ENCODE data around the gene ALDOC. TPM values are rescaled to one million over a fixed set of nuclear protein-coding genes. Genes with fewer than 3 reads are reported as not detected.

The ALDOC gene
- total and polyA plus RNA-seq, 7 experiments from 2014 or later, result 24.5 to 159 (median 41.1) TPM

GRCh38 chr17:28529013-28529400 is 47.7 kb downstream of the ALDOC start:
- Histone ChIP-seq H3K27me3 (ENCODE audit: control insufficient read depth in 2 of 2, insufficient read depth in 2 of 2, low read length in 2 of 2) (no peaks in the 10 kb centered on the region), H3K36me3 (ENCODE audit: control insufficient read depth in 2 of 3, insufficient read depth in 3 of 3, low read length in 3 of 3) (no peaks in the 10 kb centered on the region), H3K27ac (ENCODE audit: low read depth, low read length) (no peak overlapping the region), H3K9me3 (ENCODE audit: control insufficient read depth in 2 of 3, low read length in 3 of 3) (no peaks in the 10 kb centered on the region), H3K4me3 (ENCODE audit: low read length) (no peak overlapping the region), H3K4me1 (ENCODE audit: control insufficient read depth in 2 of 2, insufficient read depth in 2 of 2, low read length in 2 of 2) (no peaks in the 10 kb centered on the region)
- Mint-ChIP-seq H3K4me1 (peaks cover 0 to 2% (median 0%) of the 10 kb centered on the region in 7 donors), H3K27me3 (peaks cover 0 to 4% (median 0%) of the 10 kb centered on the region in 5 donors), H3K27ac (no peak overlapping the region), H3K4me3 (no peak overlapping the region), H3K9me3 (no peaks in the 10 kb centered on the region), H3K36me3 (no peaks in the 10 kb centered on the region)
- ChIA-PET CTCF (interaction anchor here (0.7 kb wide), 1 partner anchor 26 kb away, joined by 3 read pairs; no protein-coding TSS in a partner anchor), POLR2A (no interaction called here)
- intact Hi-C loops (cut with micrococcal nuclease), result no loop called here
- ATAC-seq (no peak), DNase-seq (no peak)

- CTCF ChIA-PET, result interaction anchor here (0.7 kb wide), 1 partner anchor 25 kb away, joined by 3 read pairs; no protein-coding TSS in a partner anchor
- Mint-ChIP-seq H3K4me3 (no peak overlapping the region), H3K27ac (no peak overlapping the region), H3K4me1 (peaks cover 0 to 2% (median 0%) of the 10 kb centered on the region in 7 donors), H3K36me3 (no peaks in the 10 kb centered on the region), H3K9me3 (no peaks in the 10 kb centered on the region), H3K27me3 (peaks cover 0 to 4% (median 0%) of the 10 kb centered on the region in 5 donors)
- intact Hi-C loops (cut with micrococcal nuclease), result no loop called here
- H3K36me3 ChIP-seq (ENCODE audit: control insufficient read depth in 2 of 3, insufficient read depth in 3 of 3, low read length in 3 of 3), result no peaks in the 10 kb centered on the region
- DNase-seq, result no peak
- H3K4me3 ChIP-seq (ENCODE audit: low read length), result no peak overlapping the region
- no peak overlapping the region for H3K27ac ChIP-seq (ENCODE audit: low read depth, low read length)
- POLR2A ChIA-PET, result no interaction called here
- ATAC-seq, result no peak
- no peaks in the 10 kb centered on the region for H3K27me3 ChIP-seq (ENCODE audit: control insufficient read depth in 2 of 2, insufficient read depth in 2 of 2, low read length in 2 of 2)
- H3K9me3 ChIP-seq (ENCODE audit: control insufficient read depth in 2 of 3, low read length in 3 of 3), result no peaks in the 10 kb centered on the region
- no peaks in the 10 kb centered on the region for H3K4me1 ChIP-seq (ENCODE audit: control insufficient read depth in 2 of 2, insufficient read depth in 2 of 2, low read length in 2 of 2)
Observed at GRCh38 chr17:28528327-28529012, 48.2 kb downstream of the ALDOC start.

GRCh38 chr17:28527859-28528258 is 48.8 kb downstream of the ALDOC start:
- no peak for DNase-seq
- Mint-ChIP-seq H3K4me1 (peaks cover 0 to 2% (median 0%) of the 10 kb centered on the region in 7 donors), H3K36me3 (no peaks in the 10 kb centered on the region), H3K27ac (no peak overlapping the region), H3K4me3 (no peak overlapping the region), H3K27me3 (peaks cover 0 to 4% (median 0%) of the 10 kb centered on the region in 5 donors), H3K9me3 (no peaks in the 10 kb centered on the region)
- ATAC-seq, result no peak
- Histone ChIP-seq H3K27me3 (ENCODE audit: control insufficient read depth in 2 of 2, insufficient read depth in 2 of 2, low read length in 2 of 2) (no peaks in the 10 kb centered on the region), H3K4me3 (ENCODE audit: low read length) (no peak overlapping the region), H3K9me3 (ENCODE audit: control insufficient read depth in 2 of 3, low read length in 3 of 3) (no peaks in the 10 kb centered on the region), H3K4me1 (ENCODE audit: control insufficient read depth in 2 of 2, insufficient read depth in 2 of 2, low read length in 2 of 2) (no peaks in the 10 kb centered on the region), H3K36me3 (ENCODE audit: control insufficient read depth in 2 of 3, insufficient read depth in 3 of 3, low read length in 3 of 3) (no peaks in the 10 kb centered on the region), H3K27ac (ENCODE audit: low read depth, low read length) (no peak overlapping the region)
- intact Hi-C loops (cut with micrococcal nuclease), result no loop called here
- CTCF ChIA-PET, result no interaction called here
- POLR2A ChIA-PET, result no interaction called here

GRCh38 chr17:28527181-28527681 is 49.5 kb downstream of the ALDOC start:
- ATAC-seq (no peak), DNase-seq (no peak)
- Histone ChIP-seq H3K36me3 (ENCODE audit: control insufficient read depth in 2 of 3, insufficient read depth in 3 of 3, low read length in 3 of 3) (no peaks in the 10 kb centered on the region), H3K27me3 (ENCODE audit: control insufficient read depth in 2 of 2, insufficient read depth in 2 of 2, low read length in 2 of 2) (no peaks in the 10 kb centered on the region), H3K9me3 (ENCODE audit: control insufficient read depth in 2 of 3, low read length in 3 of 3) (no peaks in the 10 kb centered on the region), H3K4me3 (ENCODE audit: low read length) (no peak overlapping the region), H3K4me1 (ENCODE audit: control insufficient read depth in 2 of 2, insufficient read depth in 2 of 2, low read length in 2 of 2) (no peaks in the 10 kb centered on the region), H3K27ac (ENCODE audit: low read depth, low read length) (no peak overlapping the region)
- Mint-ChIP-seq H3K9me3 (no peaks in the 10 kb centered on the region), H3K27me3 (peaks cover 0 to 2% (median 0%) of the 10 kb centered on the region in 5 donors), H3K4me1 (peaks cover 0 to 2% (median 0%) of the 10 kb centered on the region in 7 donors), H3K36me3 (no peaks in the 10 kb centered on the region), H3K27ac (peak overlapping the region in 2 of 9 donors; percentile 17 to 52), H3K4me3 (no peak overlapping the region)
- ChIA-PET CTCF (no interaction called here), POLR2A (no interaction called here)
- intact Hi-C loops (cut with micrococcal nuclease), result no loop called here

- H3K27ac Mint-ChIP-seq, result no peak overlapping the region
- H3K36me3 Mint-ChIP-seq, result no peaks in the 10 kb centered on the region
- no peak for DNase-seq
- ChIA-PET CTCF (no interaction called here), POLR2A (no interaction called here)
- H3K4me1 Mint-ChIP-seq, result peaks cover 0 to 2% (median 0%) of the 10 kb centered on the region in 7 donors
- no peaks in the 10 kb centered on the region for H3K9me3 ChIP-seq (ENCODE audit: control insufficient read depth in 2 of 3, low read length in 3 of 3)
- H3K4me3 ChIP-seq (ENCODE audit: low read length), result no peak overlapping the region
- no peak overlapping the region for H3K27ac ChIP-seq (ENCODE audit: low read depth, low read length)
- no peaks in the 10 kb centered on the region for H3K9me3 Mint-ChIP-seq
- H3K4me3 Mint-ChIP-seq, result no peak overlapping the region
- no peaks in the 10 kb centered on the region for H3K36me3 ChIP-seq (ENCODE audit: control insufficient read depth in 2 of 3, insufficient read depth in 3 of 3, low read length in 3 of 3)
- intact Hi-C loops (cut with micrococcal nuclease), result no loop called here
- no peaks in the 10 kb centered on the region for H3K4me1 ChIP-seq (ENCODE audit: control insufficient read depth in 2 of 2, insufficient read depth in 2 of 2, low read length in 2 of 2)
- no peaks in the 10 kb centered on the region for H3K27me3 ChIP-seq (ENCODE audit: control insufficient read depth in 2 of 2, insufficient read depth in 2 of 2, low read length in 2 of 2)
- no peaks in the 10 kb centered on the region for H3K27me3 Mint-ChIP-seq
- ATAC-seq, result no peak
Observed at GRCh38 chr17:28526381-28526780, 50.3 kb downstream of the ALDOC start.

DNA sequence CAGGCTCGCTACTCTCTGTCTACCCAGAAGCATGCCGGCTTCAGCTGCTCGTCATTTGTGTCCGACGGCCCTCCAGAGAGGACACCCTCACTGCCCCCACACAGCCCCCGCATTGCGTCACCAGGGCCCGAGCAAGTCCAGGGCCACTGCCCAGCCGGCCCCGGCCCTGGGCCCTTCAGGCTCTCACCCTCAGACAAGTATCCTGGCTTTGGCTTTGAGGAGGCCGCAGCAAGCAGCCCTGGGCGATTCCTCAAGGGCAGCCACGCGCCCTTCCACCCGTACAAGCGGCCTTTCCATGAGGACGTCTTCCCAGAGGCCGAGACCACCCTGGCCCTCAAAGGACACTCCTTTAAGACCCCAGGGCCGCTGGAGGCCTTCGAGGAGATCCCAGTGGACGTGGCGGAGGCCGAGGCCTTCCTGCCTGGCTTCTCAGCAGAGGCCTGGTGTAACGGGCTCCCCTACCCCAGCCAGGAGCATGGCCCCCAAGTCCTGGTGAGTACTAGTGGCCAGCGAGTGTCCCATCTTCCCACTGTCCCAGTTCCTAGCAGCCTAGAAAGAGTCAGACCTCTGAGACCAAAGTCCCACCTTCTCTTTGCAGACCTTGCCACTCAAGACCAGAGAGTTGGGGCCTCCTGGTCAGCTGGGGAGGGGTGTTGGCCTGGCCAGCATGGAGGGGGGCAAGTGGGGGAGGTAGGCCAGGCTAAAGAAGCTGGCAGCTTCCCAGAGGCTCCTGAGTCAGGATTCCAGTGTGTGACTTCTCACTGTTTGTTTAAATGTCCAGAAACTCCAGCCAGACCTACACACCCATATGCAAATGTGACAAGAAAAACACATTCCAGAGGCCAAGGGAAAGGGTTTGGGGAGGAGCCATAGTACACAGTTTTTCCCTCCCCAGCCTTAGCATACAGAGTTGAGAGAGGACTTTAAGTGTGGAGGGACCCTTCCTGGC is 51.9 kb downstream of the ALDOC start:
- intact Hi-C loops (cut with micrococcal nuclease), result no loop called here
- DNase-seq (no peak), ATAC-seq (no peak)
- Mint-ChIP-seq H3K9me3 (no peaks in the 10 kb centered on the region), H3K4me3 (no peak overlapping the region), H3K27me3 (no peaks in the 10 kb centered on the region), H3K36me3 (no peaks in the 10 kb centered on the region), H3K27ac (no peak overlapping the region), H3K4me1 (peaks cover 0 to 2% (median 0%) of the 10 kb centered on the region in 7 donors)
- POLR2A ChIA-PET, result no interaction called here
- H3K9me3 ChIP-seq (ENCODE audit: control insufficient read depth in 2 of 3, low read length in 3 of 3), result no peaks in the 10 kb centered on the region
- H3K4me3 ChIP-seq (ENCODE audit: low read length), result no peak overlapping the region
- H3K27ac ChIP-seq (ENCODE audit: low read depth, low read length), result no peak overlapping the region
- CTCF ChIA-PET, result no interaction called here
- no peaks in the 10 kb centered on the region for H3K36me3 ChIP-seq (ENCODE audit: control insufficient read depth in 2 of 3, insufficient read depth in 3 of 3, low read length in 3 of 3)
- no peaks in the 10 kb centered on the region for H3K27me3 ChIP-seq (ENCODE audit: control insufficient read depth in 2 of 2, insufficient read depth in 2 of 2, low read length in 2 of 2)
- no peaks in the 10 kb centered on the region for H3K4me1 ChIP-seq (ENCODE audit: control insufficient read depth in 2 of 2, insufficient read depth in 2 of 2, low read length in 2 of 2)
